ENCODE data around the gene RMC1. TPM values are rescaled to one million over a fixed set of nuclear protein-coding genes. Genes with fewer than 3 reads are reported as not detected.
A peak's percentile ranks its signal among the peaks of the same experiment; 100 is the strongest.

Gene RMC1
- total and polyA plus RNA-seq, 4 donors = 15.6 to 24.7 (median 20.8) TPM

DNA sequence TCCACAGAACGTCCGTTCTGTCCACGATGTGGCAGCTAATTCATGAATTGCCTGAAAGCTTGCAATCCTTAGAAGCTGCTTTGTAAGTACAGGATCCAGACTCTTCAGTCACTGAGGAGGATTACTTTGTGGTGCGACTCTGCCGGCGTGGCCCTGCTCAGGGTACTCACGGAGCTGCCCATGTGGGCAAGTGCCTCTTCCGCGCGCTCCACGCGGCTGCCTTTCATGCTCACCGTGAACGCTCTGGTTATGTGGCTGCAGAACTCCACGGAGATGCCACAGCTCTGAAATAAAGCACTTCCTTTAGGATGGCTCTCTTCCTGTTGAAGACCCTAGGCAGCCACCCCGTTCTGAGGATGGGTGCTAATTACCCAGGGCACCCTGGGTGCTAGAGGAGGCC is 31.0 kb downstream of the RMC1 start:
- Histone ChIP-seq H3K4me3 (ENCODE audit: low read depth in 1 of 3, low read length in 3 of 3) (no peak overlapping the region), H3K36me3 (ENCODE audit: control insufficient read depth in 4 of 4, insufficient read depth in 3 of 4, low read depth in 1 of 4, low read length in 3 of 4) (peaks cover 9 to 75% (median 67%) of the 10 kb centered on the region in 4 donors), H3K27me3 (ENCODE audit: control insufficient read depth in 4 of 4, insufficient read depth in 4 of 4, low read length in 3 of 4) (no peaks in the 10 kb centered on the region), H3K9ac (ENCODE audit: low read depth in 1 of 2, low read length in 2 of 2) (no peak overlapping the region), H3K27ac (ENCODE audit: low read depth in 1 of 2, low read length in 2 of 2) (no peak overlapping the region), H3K4me1 (ENCODE audit: control insufficient read depth in 4 of 4, insufficient read depth in 4 of 4, low read length in 3 of 4) (peaks cover 1 to 14% (median 8%) of the 10 kb centered on the region in 4 donors), H3K9me3 (ENCODE audit: control insufficient read depth in 4 of 4, low read length in 3 of 4) (no peaks in the 10 kb centered on the region)
- WGBS = 97% methylated on average over 16 of the region's 16 CpGs
- no peak for TF ChIP-seq FOXA1 (IDR thresholded peaks at IDR 0.05)
- no peak for TF ChIP-seq HNF4G (IDR thresholded peaks at IDR 0.05)
- TF ChIP-seq ATF3 (IDR thresholded peaks at IDR 0.05) = no peak
- no peak for TF ChIP-seq JUND (IDR thresholded peaks at IDR 0.05)
- TF ChIP-seq EGR1 (IDR thresholded peaks at IDR 0.05; ENCODE audit: low read depth in 2 of 2) = no peak
- TF ChIP-seq FOXA2 (IDR thresholded peaks at IDR 0.05) = no peak
- no peak for DNase-seq (ENCODE audit: low spot score)

- no peaks in the 10 kb centered on the region for H3K9me3 ChIP-seq (ENCODE audit: control insufficient read depth in 4 of 4, low read length in 3 of 4)
- peaks cover 1 to 18% (median 11%) of the 10 kb centered on the region in 4 donors for H3K4me1 ChIP-seq (ENCODE audit: control insufficient read depth in 4 of 4, insufficient read depth in 4 of 4, low read length in 3 of 4)
- no peak for DNase-seq (ENCODE audit: low spot score)
- H3K27ac ChIP-seq (ENCODE audit: low read depth in 1 of 2, low read length in 2 of 2) = no peak overlapping the region
- no peak overlapping the region for H3K9ac ChIP-seq (ENCODE audit: low read depth in 1 of 2, low read length in 2 of 2)
- no peak overlapping the region for H3K4me3 ChIP-seq (ENCODE audit: low read depth in 1 of 3, low read length in 3 of 3)
- H3K27me3 ChIP-seq (ENCODE audit: control insufficient read depth in 4 of 4, insufficient read depth in 4 of 4, low read length in 3 of 4) = no peaks in the 10 kb centered on the region
- TF ChIP-seq EGR1 (IDR thresholded peaks at IDR 0.05; ENCODE audit: low read depth in 2 of 2) (no peak), CTCF (IDR thresholded peaks at IDR 0.05; ENCODE audit: low read depth, low read length, missing input control) (no peak), FOXA1 (IDR thresholded peaks at IDR 0.05) (no peak), HNF4G (IDR thresholded peaks at IDR 0.05) (no peak), FOXA2 (IDR thresholded peaks at IDR 0.05) (no peak), ATF3 (IDR thresholded peaks at IDR 0.05) (no peak), RXRA (IDR thresholded peaks at IDR 0.05) (no peak), TAF1 (conservative IDR thresholded peaks at IDR 0.05) (no peak), RAD21 (IDR thresholded peaks at IDR 0.05) (no peak), NR2F2 (IDR thresholded peaks at IDR 0.05) (no peak), SP1 (IDR thresholded peaks at IDR 0.05) (no peak), JUND (IDR thresholded peaks at IDR 0.05) (no peak)
- peaks cover 9 to 73% (median 62%) of the 10 kb centered on the region in 4 donors for H3K36me3 ChIP-seq (ENCODE audit: control insufficient read depth in 4 of 4, insufficient read depth in 3 of 4, low read depth in 1 of 4, low read length in 3 of 4)
- WGBS = 96% methylated on average over 5 of the region's 5 CpGs
Measured at GRCh38 chr18:23536204-23536603, 32.9 kb downstream of the RMC1 start.

GRCh38 chr18:23537274-23537673 is 34.0 kb downstream of the RMC1 start:
- Histone ChIP-seq H3K27ac (ENCODE audit: low read depth in 1 of 2, low read length in 2 of 2) (peak overlapping the region; percentile 58 to 67), H3K9me3 (ENCODE audit: control insufficient read depth in 4 of 4, low read length in 3 of 4) (no peaks in the 10 kb centered on the region), H3K9ac (ENCODE audit: low read depth in 1 of 2, low read length in 2 of 2) (no peak overlapping the region), H3K4me3 (ENCODE audit: low read depth in 1 of 3, low read length in 3 of 3) (no peak overlapping the region), H3K36me3 (ENCODE audit: control insufficient read depth in 4 of 4, insufficient read depth in 3 of 4, low read depth in 1 of 4, low read length in 3 of 4) (peaks cover 6 to 71% (median 55%) of the 10 kb centered on the region in 4 donors), H3K4me1 (ENCODE audit: control insufficient read depth in 4 of 4, insufficient read depth in 4 of 4, low read length in 3 of 4) (peaks cover 1 to 23% (median 11%) of the 10 kb centered on the region in 4 donors), H3K27me3 (ENCODE audit: control insufficient read depth in 4 of 4, insufficient read depth in 4 of 4, low read length in 3 of 4) (no peaks in the 10 kb centered on the region)
- DNase-seq (ENCODE audit: low spot score) = no peak
- 57% methylated on average over 7 of the region's 7 CpGs for WGBS
- TF ChIP-seq SP1 (IDR thresholded peaks at IDR 0.05) (peak; percentile 71), REST (IDR thresholded peaks at IDR 0.05) (peak; percentile 49), RXRA (IDR thresholded peaks at IDR 0.05) (peak; percentile 95 to 98), JUND (IDR thresholded peaks at IDR 0.05) (peak; percentile 46 to 54), EGR1 (IDR thresholded peaks at IDR 0.05; ENCODE audit: low read depth in 2 of 2) (peak in 1 of 2 donors; percentile 34), FOXA1 (IDR thresholded peaks at IDR 0.05) (no peak), HNF4G (IDR thresholded peaks at IDR 0.05) (peak; percentile 54), FOXA2 (IDR thresholded peaks at IDR 0.05) (peak; percentile 77), GABPA (IDR thresholded peaks at IDR 0.05 in 1 of 2, conservative IDR thresholded peaks at IDR 0.05 in 1 of 2) (no peak), RAD21 (IDR thresholded peaks at IDR 0.05) (peak; percentile 43 to 58), HNF4A (conservative IDR thresholded peaks at IDR 0.05) (peak; percentile 86 to 91), ZBTB33 (IDR thresholded peaks at IDR 0.05) (peak; percentile 55), ATF3 (IDR thresholded peaks at IDR 0.05) (peak; percentile 15), TAF1 (conservative IDR thresholded peaks at IDR 0.05) (no peak), YY1 (IDR thresholded peaks at IDR 0.05) (peak; percentile 75)
- TF ChIP-seq, protein P1, sequence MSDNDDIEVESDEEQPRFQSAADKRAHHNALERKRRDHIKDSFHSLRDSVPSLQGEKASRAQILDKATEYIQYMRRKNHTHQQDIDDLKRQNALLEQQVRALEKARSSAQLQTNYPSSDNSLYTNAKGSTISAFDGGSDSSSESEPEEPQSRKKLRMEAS (IDR thresholded peaks at IDR 0.05) = peak; percentile 77
